ENCODE results near the gene AQP4.

The AQP4 gene

GRCh38 chr18:26864658-26865057, 849 bp downstream of the AQP4 start:
- H3K4me3 ChIP-seq (ENCODE audit: low read depth, low read length), result no peak overlapping the region
- TF ChIP-seq CTCF (IDR thresholded peaks at IDR 0.05; ENCODE audit: borderline replicate concordance, insufficient read depth, low read depth, low read length), result no peak

- no peak overlapping the region for H3K4me3 ChIP-seq (ENCODE audit: low read depth, low read length)
- TF ChIP-seq CTCF (IDR thresholded peaks at IDR 0.05; ENCODE audit: borderline replicate concordance, insufficient read depth, low read depth, low read length), result no peak
Observed at GRCh38 chr18:26863921-26864497, 1.5 kb downstream of the AQP4 start.

GRCh38 chr18:26863122-26863879, 2.2 kb downstream of the AQP4 start:
- no peak for TF ChIP-seq CTCF (IDR thresholded peaks at IDR 0.05; ENCODE audit: borderline replicate concordance, insufficient read depth, low read depth, low read length)
- H3K4me3 ChIP-seq (ENCODE audit: low read depth, low read length), result peak overlapping the region; percentile 21

GRCh38 chr18:26862084-26862483, 3.4 kb downstream of the AQP4 start:
- H3K4me3 ChIP-seq (ENCODE audit: low read depth, low read length), result no peak overlapping the region
- TF ChIP-seq CTCF (IDR thresholded peaks at IDR 0.05; ENCODE audit: borderline replicate concordance, insufficient read depth, low read depth, low read length), result no peak

- H3K4me3 ChIP-seq (ENCODE audit: low read depth, low read length), result no peak overlapping the region
- no peak for TF ChIP-seq CTCF (IDR thresholded peaks at IDR 0.05; ENCODE audit: borderline replicate concordance, insufficient read depth, low read depth, low read length)
Observed at GRCh38 chr18:26854292-26854881, 11.1 kb downstream of the AQP4 start.

- no peak for TF ChIP-seq CTCF (IDR thresholded peaks at IDR 0.05; ENCODE audit: borderline replicate concordance, insufficient read depth, low read depth, low read length)
- no peak overlapping the region for H3K4me3 ChIP-seq (ENCODE audit: low read depth, low read length)
Observed at GRCh38 chr18:26853401-26853800, 12.1 kb downstream of the AQP4 start.

- H3K4me3 ChIP-seq (ENCODE audit: low read depth, low read length), result no peak overlapping the region
- no peak for TF ChIP-seq CTCF (IDR thresholded peaks at IDR 0.05; ENCODE audit: borderline replicate concordance, insufficient read depth, low read depth, low read length)
Observed at GRCh38 chr18:26843760-26844159, 21.7 kb downstream of the AQP4 start.

All from GM12875 (cell line).